NK-92 (cell line): ENCODE results near the gene PPFIBP1.
"Not testable (repeated sequence)": the region's sequence is repeated elsewhere in the genome, so short reads cannot be mapped to it uniquely, and the experiment has no call there.

Source experiments
- DNase-seq: peaks from one replicate; lab custom pipeline; 2025; ENCODE audit not compliant: unreplicated experiment; lab: John Stamatoyannopoulos, UW

Gene PPFIBP1

DNA sequence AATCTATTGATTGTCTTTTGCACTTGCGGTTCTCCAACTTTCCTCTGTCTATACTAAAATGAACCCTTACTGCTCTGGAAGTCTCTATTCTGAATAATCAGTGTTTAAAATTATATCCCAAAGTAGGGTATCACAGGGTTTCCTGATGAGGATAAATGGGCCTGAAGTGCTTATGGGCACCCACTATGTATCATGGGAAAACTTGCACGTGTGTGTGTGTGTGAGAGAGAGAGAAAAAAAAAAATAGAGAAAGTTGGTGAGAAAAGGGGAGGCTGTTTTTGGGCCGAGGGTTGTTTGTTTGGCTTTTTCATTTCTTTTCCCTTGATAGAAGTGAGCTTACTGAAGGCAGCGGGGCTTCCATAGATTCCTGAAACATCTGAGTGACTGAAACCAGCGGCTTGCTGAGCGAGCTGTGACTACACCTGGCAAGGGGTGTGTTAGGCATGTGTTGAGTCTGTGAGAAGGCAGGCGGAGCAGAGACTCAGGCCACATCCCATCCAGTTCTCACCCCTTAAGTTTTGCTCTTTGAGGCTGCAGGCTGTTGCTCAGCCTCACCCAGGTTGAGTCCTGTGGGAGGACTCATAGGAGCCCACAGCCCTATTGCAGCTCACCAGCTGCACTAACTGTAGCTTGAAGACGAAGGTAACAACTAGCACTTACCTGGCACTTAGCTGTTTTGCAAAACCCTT, 17.2 kb downstream of the PPFIBP1 start:
- DNase-seq: no peak

DNA sequence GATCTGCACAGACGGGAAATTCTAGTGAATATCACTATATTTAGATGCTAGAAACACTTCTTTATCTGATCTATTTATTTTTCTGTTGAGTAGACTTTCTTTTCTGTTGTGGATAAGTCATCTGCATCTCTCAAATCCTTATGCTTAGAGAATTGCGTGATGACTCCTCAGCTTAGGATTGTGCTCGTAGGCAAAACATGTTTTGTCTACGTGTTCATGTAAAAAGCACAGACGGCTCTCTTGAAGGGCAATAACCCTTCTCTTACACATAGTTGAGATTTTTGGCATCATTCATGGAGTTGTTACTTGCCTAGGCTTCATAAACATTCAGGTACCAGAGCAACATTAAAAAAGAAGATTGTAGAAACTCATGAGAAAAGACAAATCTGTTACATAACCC, 18.6 kb downstream of the PPFIBP1 start:
- DNase-seq: no peak

DNA sequence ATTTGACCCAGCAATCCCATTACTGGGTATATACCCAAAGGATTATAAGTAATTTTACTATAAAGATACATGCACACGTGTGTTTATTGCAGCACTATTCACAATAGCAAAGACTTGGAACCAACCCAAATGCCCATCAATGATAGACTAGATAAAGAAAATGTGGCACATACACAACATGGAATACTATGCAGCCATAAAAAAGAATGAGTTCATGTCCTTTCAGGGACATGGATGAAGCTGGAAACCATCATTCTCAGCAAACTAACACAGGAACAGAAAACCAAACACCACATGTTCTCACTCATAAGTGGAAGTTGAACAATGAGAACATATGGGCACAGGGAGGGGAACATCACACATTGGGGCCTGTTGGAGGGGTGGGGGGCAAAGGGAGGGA, 20.9 kb downstream of the PPFIBP1 start:
- not testable (repeated sequence) for DNase-seq

DNA sequence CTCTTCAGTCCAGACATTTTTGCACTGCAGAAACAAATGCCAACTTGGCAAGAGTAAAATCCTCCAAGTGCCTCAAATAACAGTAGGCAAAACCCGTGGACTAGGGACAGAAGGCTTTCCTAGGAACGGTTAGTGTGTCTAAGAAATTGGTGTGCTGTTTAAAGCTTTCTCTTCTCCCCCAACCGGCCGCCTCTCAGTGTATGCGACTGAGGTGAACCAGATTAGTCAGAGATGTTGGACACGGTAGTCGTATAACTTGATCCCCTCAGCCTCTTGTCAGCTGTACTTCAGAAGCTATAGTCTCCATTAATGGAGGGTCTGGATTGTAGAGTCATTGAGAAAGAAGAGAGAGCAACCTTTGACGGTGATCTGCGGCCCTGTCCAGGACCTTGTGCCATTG, 21.7 kb downstream of the PPFIBP1 start:
- no peak for DNase-seq

DNA sequence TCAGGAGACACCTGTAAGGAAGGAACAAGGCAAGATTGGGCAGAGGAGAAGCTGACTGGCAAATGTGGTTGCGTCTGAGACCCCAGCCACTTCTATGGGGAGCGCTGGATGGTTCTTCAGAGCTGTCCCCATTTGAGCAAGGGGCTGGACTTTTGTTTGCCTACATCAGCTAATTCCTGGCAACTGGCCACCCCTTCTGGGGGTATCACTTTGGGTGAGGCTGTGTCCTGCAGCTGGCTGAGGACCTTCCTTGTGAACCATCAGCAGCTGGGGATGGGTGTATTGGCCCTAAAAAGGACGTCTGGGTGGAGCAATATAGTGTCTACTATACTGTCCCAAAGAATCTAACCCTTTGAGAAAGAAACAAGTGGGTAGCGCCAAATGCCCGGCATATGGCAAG, 23.6 kb downstream of the PPFIBP1 start:
- DNase-seq: no peak

DNA sequence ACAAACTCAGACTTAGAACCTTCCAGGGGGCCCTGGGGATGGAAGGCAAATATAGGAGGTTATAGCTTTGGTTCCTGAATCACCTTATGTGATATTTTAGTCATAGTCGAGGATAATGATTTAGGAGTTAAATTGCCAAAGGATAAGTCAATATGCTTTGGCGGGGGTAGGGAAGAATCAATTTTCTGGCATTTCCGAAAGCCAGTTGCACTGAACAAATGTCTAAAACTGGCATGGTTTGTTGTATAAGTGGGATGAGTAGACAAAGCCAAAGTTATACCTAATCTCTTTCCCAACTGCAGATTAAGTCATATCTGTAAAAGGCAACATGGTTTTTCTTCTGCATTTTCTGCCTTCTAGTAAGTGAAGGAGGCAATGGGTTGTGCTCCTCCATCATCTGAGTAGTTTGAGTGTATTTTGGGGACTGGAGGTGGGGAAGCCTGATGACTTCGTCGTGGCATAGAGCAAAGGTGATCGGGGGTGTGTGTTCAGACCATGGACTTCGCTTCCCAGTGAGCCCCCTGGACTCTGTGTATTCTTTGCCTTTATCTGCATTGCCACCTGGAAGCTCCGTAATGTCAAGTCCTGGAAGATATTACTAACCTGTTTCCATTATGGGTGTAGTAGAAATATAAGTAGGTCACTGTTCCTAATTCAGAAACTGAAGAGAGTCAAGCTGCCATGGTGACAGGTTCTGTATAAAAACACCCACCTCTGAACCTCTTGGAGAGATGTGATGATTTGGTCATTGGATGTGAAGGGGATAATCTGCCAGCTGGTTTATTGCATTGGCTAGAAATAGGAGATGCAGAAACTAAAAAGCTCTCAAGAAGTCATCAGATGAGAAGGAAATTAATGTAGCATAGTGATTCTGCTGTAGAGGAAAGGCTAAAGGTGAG, 24.5 kb downstream of the PPFIBP1 start:
- DNase-seq: no peak

DNA sequence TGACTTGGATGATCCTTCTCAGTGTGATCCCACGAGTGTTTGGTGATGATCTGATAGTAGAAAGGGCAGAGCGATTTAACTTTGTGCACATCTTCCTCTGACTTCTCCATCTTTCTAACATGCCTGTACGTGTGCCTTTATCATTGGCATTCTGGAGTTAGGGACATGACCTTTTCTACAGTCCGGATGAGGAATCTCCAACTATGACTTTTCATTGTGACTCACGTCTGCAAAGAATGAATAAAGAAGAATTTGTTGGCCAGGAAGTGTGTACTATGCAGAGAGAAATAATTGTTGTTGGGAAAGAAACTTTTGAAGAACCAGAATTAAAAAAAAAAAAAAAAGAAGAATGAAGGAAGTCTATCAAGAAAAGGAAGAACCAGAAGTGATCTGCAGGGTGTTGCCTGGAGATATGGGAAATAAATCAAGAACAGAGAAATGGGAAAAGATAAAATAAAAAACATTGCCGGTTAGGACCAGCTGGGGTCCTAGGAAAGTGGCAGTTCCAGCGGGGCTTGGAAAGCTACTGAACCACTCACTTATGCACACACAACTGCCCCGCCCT, 25.3 kb downstream of the PPFIBP1 start:
- DNase-seq: no peak

DNA sequence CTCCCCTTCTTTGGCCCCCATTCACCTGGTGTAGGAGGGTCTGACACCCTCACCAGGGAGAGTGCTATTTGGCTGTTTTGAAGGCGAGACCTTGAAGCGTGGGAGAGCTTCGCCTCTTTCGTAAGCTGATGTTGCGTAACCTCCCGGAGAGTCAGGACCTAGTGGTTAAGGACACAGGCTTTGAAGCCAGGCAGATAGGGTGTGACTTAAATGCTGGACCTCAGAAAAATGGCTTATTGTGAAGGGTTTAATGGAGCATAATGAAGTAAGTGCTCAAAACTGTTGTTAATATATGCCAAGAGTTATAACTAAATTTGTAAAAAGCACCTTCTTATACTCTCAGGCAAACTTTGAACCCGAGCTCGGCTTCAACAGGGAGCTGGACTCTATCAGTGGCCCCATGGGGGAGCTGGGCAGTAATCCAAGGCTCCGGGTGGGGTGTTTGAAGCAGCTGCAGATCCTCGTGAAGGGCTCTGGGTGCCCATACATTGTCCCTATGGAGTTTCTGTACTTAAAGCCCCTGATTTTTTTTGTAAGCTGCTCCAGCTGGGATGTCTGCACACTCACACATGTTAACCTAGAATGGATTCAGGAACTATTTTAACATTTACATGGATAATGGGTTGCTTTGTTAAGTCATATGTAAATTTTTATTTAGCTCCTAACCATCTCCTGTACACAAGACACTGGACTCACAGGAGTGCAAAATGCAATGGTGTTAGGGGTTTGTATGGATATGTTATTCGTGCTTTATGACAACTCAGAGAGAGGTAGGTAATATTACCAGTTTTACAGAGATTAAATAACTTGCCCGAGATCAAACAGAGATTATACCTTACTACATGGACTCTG, 26.0 kb downstream of the PPFIBP1 start:
- no peak for DNase-seq

DNA sequence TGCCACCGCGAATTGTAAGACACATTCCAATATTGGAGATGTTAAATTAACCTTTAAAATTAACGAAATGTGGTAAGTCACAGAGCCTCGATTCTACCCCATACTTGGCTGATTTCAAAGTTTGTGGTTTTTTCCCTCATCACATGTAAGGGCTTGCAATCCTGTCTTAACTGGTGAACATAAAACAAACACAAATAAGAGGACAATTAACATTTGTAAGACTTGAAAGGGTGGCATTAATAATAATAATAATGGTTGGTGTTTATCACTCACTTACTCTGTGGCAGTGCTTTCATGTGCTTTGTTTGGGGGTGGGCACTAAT, 26.6 kb downstream of the PPFIBP1 start:
- no peak for DNase-seq

DNA sequence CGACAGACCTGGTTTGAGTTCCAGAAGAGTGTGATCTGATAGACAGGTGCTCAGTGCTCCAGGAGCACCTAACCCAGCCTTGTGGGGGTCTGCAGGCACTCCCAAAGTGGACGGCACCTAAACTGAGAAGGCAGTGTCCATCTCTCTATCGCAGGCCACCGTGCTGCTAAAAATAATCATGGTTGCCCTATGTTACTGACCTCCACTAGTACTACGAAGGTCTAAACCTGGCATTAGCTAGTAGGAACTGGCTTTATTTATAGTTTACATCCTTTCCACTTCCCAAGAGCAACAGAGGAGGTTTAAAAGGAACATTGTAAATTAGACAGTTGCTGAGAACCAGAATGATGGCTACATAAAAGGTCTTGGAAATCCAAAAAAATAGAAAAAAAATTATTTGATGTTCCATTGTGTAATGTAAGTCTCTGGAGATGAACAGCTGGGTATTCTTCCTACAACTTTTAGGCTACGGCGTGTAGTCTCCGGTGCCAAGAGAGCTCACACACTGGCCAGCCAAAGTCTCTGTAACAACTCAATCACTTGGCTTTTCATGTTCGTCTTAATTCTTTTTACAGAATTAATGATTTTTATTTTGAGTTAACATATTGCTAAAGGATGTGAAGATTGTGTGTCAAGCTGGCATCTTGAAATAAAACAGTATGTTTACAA, 27.3 kb downstream of the PPFIBP1 start:
- DNase-seq: no peak

DNA sequence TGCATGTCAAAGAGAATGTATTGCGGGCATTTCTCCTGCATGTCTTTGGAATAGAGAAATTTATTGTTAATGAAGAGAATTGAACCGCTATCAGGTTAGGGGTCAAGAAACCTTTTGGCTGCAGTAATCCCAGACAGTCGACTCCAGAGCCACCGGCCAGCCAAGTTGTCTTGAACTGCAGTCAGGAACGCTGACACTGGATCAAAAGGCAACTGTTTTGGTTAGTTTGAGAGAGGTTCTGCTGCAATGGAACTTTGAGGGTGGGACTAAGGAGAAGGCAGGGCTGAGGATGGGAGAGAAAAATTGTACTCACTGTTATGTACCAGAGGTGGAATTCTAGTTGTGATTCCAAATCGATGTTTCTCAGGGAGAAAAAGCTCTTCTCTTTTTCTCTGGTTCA, 28.2 kb downstream of the PPFIBP1 start:
- no peak for DNase-seq

DNA sequence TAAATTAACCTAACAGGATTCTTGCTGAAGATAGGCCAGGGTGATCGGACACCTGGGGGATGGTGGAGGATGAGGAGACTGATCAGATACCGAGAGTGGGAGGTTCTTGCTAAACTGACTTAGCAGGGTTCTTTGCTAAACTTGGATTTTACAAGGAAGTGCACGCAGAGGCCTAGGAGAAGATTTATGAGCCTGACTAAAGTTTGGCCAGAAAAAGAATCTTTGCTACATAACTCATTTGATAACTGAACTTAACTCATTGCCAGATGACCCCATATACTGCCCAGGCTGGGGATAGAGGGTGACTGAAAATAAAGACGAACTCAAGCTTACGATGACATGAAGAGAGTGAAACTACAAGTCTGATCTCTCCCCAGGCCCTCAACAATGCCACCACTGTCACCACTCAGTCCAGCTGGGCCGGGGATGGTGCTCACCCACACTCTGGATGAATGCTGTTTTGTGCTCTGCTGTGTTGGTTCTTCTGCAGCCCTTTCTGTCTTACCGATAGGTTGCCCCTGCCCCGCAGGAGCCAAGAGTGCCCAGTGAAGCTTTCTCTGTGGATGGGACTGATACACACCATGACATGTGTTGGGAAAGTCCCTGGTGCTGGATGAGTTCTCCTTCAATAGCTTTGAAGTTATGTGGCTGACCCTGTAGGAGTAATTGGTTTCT, 29.0 kb downstream of the PPFIBP1 start:
- DNase-seq: no peak

DNA sequence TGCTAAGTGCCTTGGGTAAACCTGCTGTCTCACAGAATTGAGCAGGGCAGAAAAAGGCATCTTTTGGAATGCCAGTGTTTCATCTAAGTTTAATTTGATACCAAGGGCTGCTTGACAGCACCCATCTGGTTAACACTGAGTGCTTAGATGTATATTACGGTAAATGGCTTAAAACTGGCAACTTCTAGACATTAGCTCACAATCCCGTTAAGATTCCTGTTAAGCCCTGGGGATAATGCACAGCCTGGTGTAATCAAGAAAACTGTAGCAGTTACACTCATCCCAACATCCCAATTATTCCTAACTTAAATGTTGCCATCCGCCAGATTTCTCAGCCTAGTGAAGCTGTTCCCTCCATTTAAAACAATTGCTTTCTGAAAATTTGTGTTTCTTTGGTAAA, 29.9 kb downstream of the PPFIBP1 start:
- no peak for DNase-seq

DNA sequence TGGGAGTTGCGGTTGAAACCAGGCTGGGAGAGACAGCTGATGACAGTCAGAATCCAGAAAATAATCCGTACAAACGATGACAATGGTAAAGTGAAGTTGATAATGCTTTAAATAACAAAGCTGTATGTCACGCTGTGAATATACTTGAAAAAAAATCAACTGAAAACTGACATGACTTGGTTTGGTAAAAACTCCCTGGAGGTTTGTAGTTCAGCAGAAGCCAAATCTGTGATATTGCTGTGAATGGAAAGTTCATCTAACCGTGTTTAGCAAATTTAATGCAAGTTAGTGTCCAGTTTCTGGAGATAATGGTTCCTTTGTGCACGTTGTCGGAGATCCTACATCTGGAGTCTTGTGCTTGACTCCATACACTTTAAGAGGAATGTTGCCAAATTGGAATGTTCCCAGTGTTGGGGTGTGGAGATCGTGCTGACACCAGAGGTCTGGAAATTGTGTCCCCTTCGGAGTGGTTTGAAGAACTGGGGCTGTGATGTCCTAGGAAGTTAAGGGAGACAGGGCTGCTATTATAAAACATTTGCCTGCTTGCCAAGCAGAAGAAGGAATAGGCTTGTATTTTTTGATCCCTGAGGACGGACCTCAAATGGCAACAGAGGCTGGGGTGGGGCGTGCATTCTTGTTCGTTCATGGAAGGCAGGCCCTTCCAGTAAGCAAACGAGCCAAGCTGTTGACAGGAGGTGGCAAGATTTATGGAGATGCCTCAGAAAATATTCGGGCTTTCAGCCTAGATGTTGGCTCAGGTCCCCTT, 30.6 kb downstream of the PPFIBP1 start:
- no peak for DNase-seq

DNA sequence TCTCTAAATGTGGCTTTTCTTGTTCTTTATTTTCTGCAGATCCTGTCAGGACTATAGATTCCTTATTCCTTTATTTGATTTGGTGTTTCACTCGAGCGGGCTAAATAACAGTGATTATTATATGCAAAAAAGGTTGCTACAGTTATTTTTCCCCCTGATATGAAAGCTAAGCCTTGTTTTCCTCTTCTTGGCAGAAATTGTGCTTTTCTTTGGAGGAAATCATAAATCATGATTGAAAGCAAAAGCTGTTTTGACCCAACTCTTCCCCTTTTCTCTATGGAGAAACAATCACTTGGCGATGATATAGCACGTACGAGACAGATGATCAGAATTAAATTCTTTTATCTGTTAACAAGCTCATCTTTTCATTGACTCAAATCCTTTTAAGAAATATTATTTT, 31.4 kb downstream of the PPFIBP1 start:
- DNase-seq: no peak

DNA sequence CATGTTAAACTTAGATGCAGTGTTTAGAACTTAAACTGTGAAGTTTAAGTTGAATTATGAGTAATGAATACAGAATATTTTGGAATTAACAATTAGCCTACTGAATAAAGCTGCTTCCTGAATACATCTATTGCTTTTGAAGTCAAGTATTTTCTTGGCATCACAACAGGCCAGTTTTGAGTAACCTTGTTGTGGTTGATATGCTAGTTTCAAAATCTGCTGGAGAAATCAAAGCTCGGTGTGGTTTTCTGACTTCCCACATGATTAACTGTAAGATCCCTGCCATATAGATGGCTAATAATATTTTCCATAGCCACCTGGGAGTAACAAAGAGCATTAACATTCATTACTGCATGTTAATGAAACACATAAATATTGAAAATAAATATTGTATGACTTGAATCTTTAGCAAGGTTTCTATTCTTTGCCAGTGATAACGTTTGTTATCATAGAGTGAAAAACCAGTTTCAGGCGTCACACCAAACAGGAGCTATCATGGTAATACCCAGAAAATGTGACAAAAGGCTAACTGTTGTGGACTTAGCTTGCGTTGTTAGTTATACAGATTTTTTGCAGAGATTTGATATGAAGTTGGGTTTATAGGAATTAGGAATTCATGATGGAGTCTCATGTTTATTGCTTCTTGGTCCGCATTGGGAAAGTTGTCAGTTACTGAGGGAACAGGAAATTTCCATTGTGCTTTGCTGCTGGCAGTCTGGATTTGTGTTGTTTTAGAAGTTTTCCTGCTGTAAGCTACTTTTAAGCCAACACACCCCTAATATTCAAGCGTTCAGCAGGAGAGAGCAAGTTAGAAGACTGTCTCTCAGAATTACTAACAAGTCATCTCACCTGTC, 32.1 kb downstream of the PPFIBP1 start:
- DNase-seq: no peak

DNA sequence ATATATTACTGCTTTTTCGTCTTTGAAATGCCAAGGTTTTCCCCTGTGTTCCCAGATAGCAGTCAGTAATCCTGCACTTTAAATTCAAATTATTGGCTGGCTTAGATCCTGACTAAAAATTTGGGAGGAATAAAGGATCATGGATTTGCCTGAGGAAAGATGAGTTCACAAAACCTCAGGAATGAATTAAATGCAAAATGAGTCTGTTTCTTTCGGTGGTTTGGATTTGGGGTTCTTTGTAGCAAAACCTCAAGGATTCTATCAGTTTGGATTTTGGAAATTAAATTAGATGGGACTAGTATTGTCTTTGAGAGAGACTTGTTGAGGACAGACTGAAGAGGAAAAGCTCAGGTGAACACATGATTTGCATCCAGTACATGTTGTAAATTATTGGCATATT, 36.1 kb downstream of the PPFIBP1 start:
- DNase-seq: no peak

DNA sequence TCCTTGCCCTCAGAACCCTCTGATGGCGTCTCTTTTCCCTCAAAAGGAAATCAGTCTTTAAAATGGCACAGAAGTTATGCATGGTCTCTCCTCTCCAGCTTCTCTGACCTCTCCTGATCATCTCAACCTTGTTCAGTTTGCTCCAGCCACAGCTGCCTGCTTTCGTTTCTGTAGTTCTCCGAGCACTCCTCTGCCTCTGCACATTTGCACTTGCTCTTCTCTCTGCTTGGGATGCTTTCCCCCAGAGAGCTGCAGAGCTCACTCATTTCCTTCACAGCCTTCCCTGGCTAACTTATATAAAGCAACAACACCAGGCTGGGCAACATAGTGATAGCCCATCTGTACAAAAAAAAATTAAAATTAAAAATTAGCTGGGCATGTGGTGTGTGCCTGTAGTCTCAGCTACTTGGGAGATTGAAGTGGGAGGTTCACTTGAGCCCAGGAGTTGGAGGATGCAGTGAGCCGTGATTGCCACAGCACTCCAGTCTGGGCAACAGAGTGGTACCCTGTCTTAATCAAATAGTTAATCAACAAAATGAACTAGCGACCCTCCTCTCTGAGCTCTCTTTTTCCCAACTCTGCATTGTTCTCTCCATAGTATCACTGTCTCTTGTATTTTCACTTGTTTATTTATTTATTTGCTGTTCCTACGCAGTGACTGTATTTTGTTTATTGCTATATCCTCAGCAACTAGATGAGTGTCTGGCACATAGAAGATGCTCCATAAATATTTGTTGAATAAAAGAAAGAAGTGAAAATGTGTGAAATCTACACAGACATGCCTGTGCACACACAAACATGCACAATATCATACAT, 37.7 kb downstream of the PPFIBP1 start:
- DNase-seq: no peak
